K562 (cell line): ENCODE measurements around the gene CRABP1. TPM values are rescaled to one million over a fixed set of nuclear protein-coding genes. Genes with fewer than 3 reads are reported as not detected.

Experiments used
- CREBBP ChIP-seq: IDR thresholded peaks from one replicate; pipeline ENCODE4 v1.6.1; 2012; ENCODE audit warnings: low read depth, mild to moderate bottlenecking, control low read depth, inconsistent platforms, low read length
- GABPA ChIP-seq: fragments of 200-800 bp; sonication (Bioruptor generic); conservative IDR thresholded peaks from 2 replicates; pipeline ENCODE4 v1.6.1; 2016; ENCODE audit warnings: low read depth, missing genetic modification characterization, missing compliant biosample characterization
- RBBP5 ChIP-seq: fragments of 200-600 bp; sonication (generic); IDR thresholded peaks from 2 replicates; pipeline ENCODE4 v1.6.1; 2012; ENCODE audit warnings: borderline replicate concordance, mild to moderate bottlenecking, low read length, control low read depth, inconsistent platforms; ENCODE audit not compliant: insufficient read depth, poor library complexity, severe bottlenecking
- ZBTB1 ChIP-seq: sonication (generic); formaldehyde crosslinking; IDR thresholded peaks from 2 replicates; pipeline ENCODE4 v1.8.1; 2023; ENCODE audit warnings: missing genetic modification reagents, low read depth, mild to moderate bottlenecking, borderline replicate concordance
- ZBTB7A ChIP-seq: IDR thresholded peaks from 2 replicates; pipeline ENCODE4 v1.6.1; 2011; ENCODE audit warnings: low read depth, mild to moderate bottlenecking, low read length, moderate library complexity, borderline replicate concordance; ENCODE audit not compliant: control insufficient read depth
- polyA plus RNA-seq, 8 experiments: library from polyadenylated mRNA; depleted of rRNA in 4 of 8; stranded (reverse) in 5 of 8; unstranded in 3 of 8; fragments of >200 nt; fragmentation: Nextera tagmentation in 2 of 8; fragmentation: Illumina TruSeq in 1 of 8; extraction: Ambion mirVana in 2 of 8; extraction: Trizol in 1 of 8; gene quantifications; 2 replicates each; pipeline versions ENCODE4 v1.2.1 to v1.2.3, GENCODE V29; 2011 to 2014; ENCODE audit warnings: inconsistent platforms in 1 of 8, missing spikeins in 1 of 8
- total RNA-seq, 7 experiments: library from RNA; depleted of rRNA in 6 of 7; stranded (reverse); fragments of >200 nt in 6 of 7; fragmentation: Illumina TruSeq in 2 of 7; extraction: Trizol in 2 of 7; gene quantifications; 2 replicates each; pipeline versions ENCODE4 v1.2.1 to v1.2.3, GENCODE V29; 2011 to 2021; ENCODE audit warnings: low replicate concordance in 1 of 7
- TF ChIP-seq, protein P1 (sequence below): fragments of 450-650 bp; IDR thresholded peaks from 2 replicates; pipeline ENCODE4 v1.6.1; 2016; ENCODE audit warnings: low read depth
- TF ChIP-seq, protein P2 (sequence below): fragments of 250-450 bp; sonication (Bioruptor Pico); IDR thresholded peaks from 2 replicates; pipeline ENCODE4 v1.8.0; 2022; ENCODE audit warnings: moderate library complexity, mild to moderate bottlenecking, inconsistent platforms
- TF ChIP-seq, protein P3 (sequence below): fragments of 450-650 bp; IDR thresholded peaks from 2 replicates; pipeline ENCODE4 v1.6.1; 2017; ENCODE audit warnings: antibody characterized with exemption
- TF ChIP-seq, protein P4 (sequence below), 2 experiments: fragments of 150-350 bp in 1 of 2; IDR thresholded peaks; 2 replicates each; pipeline ENCODE4 v1.6.1; 2012 to 2016; ENCODE audit warnings: low read depth in 2 of 2, low read length in 2 of 2, mild to moderate bottlenecking in 1 of 2, moderate library complexity in 1 of 2

The CRABP1 gene
- total and polyA plus RNA-seq, 9 of the 15 experiments (the other 6 are each of a cell fraction or from before 2014, with no cell fraction given), result 0.60 TPM; not detected in 8

DNA sequence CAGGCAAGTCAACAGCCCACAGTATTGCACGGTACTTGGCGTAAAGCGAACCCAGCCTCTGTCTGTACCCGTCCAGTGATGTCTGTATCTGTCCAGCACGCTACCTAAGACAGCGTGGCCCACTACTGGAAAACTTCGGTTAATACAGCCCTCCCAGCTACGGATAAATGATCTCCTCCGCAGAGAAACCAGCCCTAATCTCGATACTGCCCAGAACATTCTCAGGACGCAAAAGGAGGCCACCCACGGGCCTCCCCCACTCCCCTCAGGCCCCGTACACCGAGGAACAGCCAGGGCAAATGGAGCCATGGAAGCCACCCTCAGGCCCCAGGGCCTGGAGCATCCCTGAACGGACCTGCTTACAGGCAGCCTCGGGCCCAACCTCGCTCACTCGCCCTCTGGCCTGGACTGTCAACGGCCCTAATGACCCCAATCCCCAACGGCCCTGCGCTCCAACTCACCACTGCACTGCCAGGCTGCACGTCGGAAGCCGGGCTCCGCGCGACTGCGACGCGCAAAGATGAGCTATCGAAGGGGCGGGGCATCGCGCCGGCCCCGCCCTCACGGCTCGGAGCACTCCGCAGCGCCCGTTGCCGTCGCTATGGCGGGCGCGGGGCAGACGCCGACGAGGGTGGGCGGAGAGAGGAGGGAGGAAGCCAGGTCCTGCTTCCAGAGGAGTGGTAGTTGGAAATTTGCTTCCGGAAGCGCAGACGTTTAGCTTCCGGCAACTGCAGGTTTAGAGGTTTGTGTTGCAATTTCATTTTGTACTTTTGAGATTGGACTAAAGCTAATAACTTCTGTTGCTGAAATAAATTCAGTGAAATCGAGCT lies 40.8 kb upstream of the CRABP1 start, which contains the start of gene SKIC8 (continued):
- TF ChIP-seq, protein P1, sequence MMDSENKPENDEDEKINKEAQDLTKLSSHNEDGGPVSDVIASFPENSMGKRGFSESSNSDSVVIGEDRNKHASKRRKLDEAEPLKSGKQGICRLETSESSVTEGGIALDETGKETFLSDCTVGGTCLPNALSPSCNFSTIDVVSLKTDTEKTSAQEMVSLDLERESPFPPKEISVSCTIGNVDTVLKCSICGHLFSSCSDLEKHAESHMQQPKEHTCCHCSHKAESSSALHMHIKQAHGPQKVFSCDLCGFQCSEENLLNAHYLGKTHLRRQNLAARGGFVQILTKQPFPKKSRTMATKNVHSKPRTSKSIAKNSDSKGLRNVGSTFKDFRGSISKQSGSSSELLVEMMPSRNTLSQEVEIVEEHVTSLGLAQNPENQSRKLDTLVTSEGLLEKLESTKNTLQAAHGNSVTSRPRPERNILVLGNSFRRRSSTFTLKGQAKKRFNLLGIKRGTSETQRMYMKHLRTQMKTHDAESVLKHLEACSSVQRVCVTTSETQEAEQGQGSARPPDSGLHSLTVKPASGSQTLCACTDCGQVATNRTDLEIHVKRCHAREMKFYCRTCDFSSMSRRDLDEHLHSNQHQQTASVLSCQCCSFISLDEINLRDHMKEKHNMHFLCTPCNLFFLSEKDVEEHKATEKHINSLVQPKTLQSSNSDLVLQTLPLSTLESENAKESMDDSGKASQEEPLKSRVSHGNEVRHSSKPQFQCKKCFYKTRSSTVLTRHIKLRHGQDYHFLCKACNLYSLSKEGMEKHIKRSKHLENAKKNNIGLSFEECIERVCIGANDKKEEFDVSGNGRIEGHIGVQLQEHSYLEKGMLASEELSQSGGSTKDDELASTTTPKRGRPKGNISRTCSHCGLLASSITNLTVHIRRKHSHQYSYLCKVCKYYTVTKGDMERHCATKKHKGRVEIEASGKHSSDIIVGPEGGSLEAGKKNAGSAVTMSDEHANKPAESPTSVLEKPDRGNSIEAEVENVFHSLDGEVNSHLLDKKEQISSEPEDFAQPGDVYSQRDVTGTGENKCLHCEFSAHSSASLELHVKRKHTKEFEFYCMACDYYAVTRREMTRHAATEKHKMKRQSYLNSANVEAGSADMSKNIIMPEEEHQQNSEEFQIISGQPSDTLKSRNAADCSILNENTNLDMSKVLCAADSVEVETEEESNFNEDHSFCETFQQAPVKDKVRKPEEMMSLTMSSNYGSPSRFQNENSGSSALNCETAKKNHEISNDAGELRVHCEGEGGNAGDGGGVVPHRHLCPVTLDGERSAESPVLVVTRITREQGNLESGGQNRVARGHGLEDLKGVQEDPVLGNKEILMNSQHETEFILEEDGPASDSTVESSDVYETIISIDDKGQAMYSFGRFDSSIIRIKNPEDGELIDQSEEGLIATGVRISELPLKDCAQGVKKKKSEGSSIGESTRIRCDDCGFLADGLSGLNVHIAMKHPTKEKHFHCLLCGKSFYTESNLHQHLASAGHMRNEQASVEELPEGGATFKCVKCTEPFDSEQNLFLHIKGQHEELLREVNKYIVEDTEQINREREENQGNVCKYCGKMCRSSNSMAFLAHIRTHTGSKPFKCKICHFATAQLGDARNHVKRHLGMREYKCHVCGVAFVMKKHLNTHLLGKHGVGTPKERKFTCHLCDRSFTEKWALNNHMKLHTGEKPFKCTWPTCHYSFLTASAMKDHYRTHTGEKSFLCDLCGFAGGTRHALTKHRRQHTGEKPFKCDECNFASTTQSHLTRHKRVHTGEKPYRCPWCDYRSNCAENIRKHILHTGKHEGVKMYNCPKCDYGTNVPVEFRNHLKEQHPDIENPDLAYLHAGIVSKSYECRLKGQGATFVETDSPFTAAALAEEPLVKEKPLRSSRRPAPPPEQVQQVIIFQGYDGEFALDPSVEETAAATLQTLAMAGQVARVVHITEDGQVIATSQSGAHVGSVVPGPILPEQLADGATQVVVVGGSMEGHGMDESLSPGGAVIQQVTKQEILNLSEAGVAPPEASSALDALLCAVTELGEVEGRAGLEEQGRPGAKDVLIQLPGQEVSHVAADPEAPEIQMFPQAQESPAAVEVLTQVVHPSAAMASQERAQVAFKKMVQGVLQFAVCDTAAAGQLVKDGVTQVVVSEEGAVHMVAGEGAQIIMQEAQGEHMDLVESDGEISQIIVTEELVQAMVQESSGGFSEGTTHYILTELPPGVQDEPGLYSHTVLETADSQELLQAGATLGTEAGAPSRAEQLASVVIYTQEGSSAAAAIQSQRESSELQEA, result no peak
- peak; percentile 94 for TF ChIP-seq GABPA (tag)
- TF ChIP-seq, protein P2, sequence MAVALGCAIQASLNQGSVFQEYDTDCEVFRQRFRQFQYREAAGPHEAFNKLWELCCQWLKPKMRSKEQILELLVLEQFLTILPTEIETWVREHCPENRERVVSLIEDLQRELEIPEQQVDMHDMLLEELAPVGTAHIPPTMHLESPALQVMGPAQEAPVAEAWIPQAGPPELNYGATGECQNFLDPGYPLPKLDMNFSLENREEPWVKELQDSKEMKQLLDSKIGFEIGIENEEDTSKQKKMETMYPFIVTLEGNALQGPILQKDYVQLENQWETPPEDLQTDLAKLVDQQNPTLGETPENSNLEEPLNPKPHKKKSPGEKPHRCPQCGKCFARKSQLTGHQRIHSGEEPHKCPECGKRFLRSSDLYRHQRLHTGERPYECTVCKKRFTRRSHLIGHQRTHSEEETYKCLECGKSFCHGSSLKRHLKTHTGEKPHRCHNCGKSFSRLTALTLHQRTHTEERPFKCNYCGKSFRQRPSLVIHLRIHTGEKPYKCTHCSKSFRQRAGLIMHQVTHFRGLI (CRISPR knock-in tag), result no peak
- peak; percentile 91 for TF ChIP-seq RBBP5
- TF ChIP-seq, protein P3, sequence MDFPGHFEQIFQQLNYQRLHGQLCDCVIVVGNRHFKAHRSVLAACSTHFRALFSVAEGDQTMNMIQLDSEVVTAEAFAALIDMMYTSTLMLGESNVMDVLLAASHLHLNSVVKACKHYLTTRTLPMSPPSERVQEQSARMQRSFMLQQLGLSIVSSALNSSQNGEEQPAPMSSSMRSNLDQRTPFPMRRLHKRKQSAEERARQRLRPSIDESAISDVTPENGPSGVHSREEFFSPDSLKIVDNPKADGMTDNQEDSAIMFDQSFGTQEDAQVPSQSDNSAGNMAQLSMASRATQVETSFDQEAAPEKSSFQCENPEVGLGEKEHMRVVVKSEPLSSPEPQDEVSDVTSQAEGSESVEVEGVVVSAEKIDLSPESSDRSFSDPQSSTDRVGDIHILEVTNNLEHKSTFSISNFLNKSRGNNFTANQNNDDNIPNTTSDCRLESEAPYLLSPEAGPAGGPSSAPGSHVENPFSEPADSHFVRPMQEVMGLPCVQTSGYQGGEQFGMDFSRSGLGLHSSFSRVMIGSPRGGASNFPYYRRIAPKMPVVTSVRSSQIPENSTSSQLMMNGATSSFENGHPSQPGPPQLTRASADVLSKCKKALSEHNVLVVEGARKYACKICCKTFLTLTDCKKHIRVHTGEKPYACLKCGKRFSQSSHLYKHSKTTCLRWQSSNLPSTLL, result no peak
- no peak for TF ChIP-seq ZBTB7A
- TF ChIP-seq CREBBP, result no peak
- TF ChIP-seq, protein P4, sequence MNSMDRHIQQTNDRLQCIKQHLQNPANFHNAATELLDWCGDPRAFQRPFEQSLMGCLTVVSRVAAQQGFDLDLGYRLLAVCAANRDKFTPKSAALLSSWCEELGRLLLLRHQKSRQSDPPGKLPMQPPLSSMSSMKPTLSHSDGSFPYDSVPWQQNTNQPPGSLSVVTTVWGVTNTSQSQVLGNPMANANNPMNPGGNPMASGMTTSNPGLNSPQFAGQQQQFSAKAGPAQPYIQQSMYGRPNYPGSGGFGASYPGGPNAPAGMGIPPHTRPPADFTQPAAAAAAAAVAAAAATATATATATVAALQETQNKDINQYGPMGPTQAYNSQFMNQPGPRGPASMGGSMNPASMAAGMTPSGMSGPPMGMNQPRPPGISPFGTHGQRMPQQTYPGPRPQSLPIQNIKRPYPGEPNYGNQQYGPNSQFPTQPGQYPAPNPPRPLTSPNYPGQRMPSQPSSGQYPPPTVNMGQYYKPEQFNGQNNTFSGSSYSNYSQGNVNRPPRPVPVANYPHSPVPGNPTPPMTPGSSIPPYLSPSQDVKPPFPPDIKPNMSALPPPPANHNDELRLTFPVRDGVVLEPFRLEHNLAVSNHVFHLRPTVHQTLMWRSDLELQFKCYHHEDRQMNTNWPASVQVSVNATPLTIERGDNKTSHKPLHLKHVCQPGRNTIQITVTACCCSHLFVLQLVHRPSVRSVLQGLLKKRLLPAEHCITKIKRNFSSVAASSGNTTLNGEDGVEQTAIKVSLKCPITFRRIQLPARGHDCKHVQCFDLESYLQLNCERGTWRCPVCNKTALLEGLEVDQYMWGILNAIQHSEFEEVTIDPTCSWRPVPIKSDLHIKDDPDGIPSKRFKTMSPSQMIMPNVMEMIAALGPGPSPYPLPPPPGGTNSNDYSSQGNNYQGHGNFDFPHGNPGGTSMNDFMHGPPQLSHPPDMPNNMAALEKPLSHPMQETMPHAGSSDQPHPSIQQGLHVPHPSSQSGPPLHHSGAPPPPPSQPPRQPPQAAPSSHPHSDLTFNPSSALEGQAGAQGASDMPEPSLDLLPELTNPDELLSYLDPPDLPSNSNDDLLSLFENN (IDR thresholded peaks at IDR 0.05; ENCODE audit: low read depth in 2 of 2, low read length in 2 of 2), result no peak; a peak in 1 of 4 replicates
- no peak; the same call in 1 of the 2 replicates for TF ChIP-seq ZBTB1 (CRISPR knock-in tag)
